Adrenal gland (tissue), 12 donors: ENCODE measurements around the gene ZBTB7C. TPM values are rescaled to one million over a fixed set of nuclear protein-coding genes. Genes with fewer than 3 reads are reported as not detected.

Source experiments
- DNase-seq, 7 donors: peaks; one replicate each; pipeline ENCODE4 v3.0.0-alpha.2; 2019 to 2020
- H3K27ac ChIP-seq, 5 donors: fragments of 200-600 bp; sonication (generic) in 4 of 5; 1 replicate in 3 of 5; 2 replicates in 2 of 5; pipeline versions ENCODE4 v1.5.1 to v1.8.0; 2016 to 2020; ENCODE audit warnings: mild to moderate bottlenecking in 1 of 5
- H3K27me3 ChIP-seq: fragments of 200-600 bp; 2 replicates; pipeline ENCODE4 v1.8.0; 2021
- H3K36me3 ChIP-seq, 2 donors: fragments of 200-600 bp; replicated peaks in 1 of 2; 1 replicate in 1 of 2; 2 replicates in 1 of 2; pipeline versions ENCODE4 v1.5.1 to v1.8.0; 2018 to 2022
- H3K4me1 ChIP-seq, 2 donors: fragments of 200-600 bp; replicated peaks in 1 of 2; 1 replicate in 1 of 2; 2 replicates in 1 of 2; pipeline versions ENCODE4 v1.5.1 to v1.8.0; 2018 to 2021
- H3K4me3 ChIP-seq, 4 donors: fragments of 200-600 bp; sonication (generic) in 3 of 4; one replicate each; pipeline ENCODE4 v1.5.1; 2016 to 2018
- H3K9me3 ChIP-seq, 3 donors: fragments of 200-600 bp; sonication (generic) in 1 of 3; replicated peaks in 1 of 3; 1 replicate in 2 of 3; 2 replicates in 1 of 3; pipeline versions ENCODE4 v1.5.1 to v1.8.0; 2016 to 2021
- POLR2A ChIP-seq, 2 donors: fragments of 450-650 bp; IDR thresholded peaks; one replicate each; pipeline ENCODE4 v1.6.1; 2017; ENCODE audit warnings: antibody characterized with exemption in 2 of 2, mild to moderate bottlenecking in 2 of 2, moderate library complexity in 1 of 2
- WGBS, 4 donors: extraction: QIAGEN DNeasy Blood & Tissue Kit in 2 of 4; methylation state at CpG; one replicate each; pipeline versions ENCODE4 v1.1.5 to v1.1.7; 2013 to 2017; 5-methylcytosine and 5-hydroxymethylcytosine counted together
- intact Hi-C, 2 donors: fragments of 100-400 bp; cut with DNase I; formaldehyde crosslinking; loops; one replicate each; pipeline versions ENCODE4 v1.14.1 to v1.15.0; 2022 to 2023
- polyA plus RNA-seq, 3 donors: library from polyadenylated mRNA; stranded (reverse); fragments of 200-250 nt in 2 of 3; fragments of 350-450 nt in 1 of 3; fragmentation: Illumina TruSeq in 1 of 3; extraction: RNeasy Lipid Tissue Mini Kit (QIAGEN cat#74804) in 1 of 3; gene quantifications; one replicate each; pipeline ENCODE4 v1.2.3, GENCODE V29; 2013 to 2014
- total RNA-seq, 9 donors: library from RNA; depleted of rRNA in 4 of 9; stranded (reverse); fragments of >200 nt in 4 of 9; fragments of 120-200 nt in 1 of 9; fragmentation: NEBNext Ultra II Directional in 1 of 9; extraction: Animal tissue kit (Norgen Biotek cat#: 25700) in 1 of 9; gene quantifications; one replicate each; pipeline versions ENCODE4 v1.1.0 to v1.2.4, GENCODE V29; 2013 to 2023
- TF ChIP-seq, protein P1 (sequence below), 6 experiments: fragments of 450-650 bp in 4 of 6; fragments of 200-600 bp in 2 of 6; sonication (generic) in 1 of 6; IDR thresholded peaks; 1 replicate in 5 of 6; 2 replicates in 1 of 6; pipeline versions ENCODE4 v1.5.1 to v1.8.0; 2016 to 2021; ENCODE audit warnings: antibody characterized with exemption in 6 of 6, mild to moderate bottlenecking in 2 of 6, moderate library complexity in 1 of 6
- donor health status: healthy with polysubstance abuse.
- donor health status: Bipolar disorder and iron deficiency.
- donor health status: DM: yes; HTN: yes; CAD: no.
- donor health status: DM: no; HTN: no; CAD: no.
- donor health status: DM: no; HTN: no; CAD: no.
- donor health status: DM: yes; HTN: yes; CAD: no.

ZBTB7C gene
- total and polyA plus RNA-seq, 12 donors = 5.2 to 42.8 (median 26.8) TPM

DNA sequence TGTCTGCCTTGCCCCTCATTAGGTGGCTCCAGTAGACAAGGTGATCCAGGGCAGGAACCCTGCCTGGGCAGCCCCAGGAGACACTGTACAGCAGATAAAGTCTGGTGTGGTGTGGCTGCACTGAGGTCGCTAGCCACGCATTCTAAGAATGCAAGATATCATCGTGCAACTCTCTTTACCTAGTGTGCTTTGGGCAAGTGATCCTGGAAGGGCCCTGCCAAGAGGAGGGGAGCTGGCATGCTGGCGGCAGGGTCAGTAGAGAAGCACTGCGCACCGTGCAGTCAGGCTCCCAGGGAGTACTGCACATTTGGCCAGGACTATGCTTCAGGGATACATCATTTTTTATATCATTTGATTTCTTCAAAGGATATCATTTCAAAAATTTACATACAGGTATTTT, 283.5 kb downstream of the ZBTB7C start:
- no peak for TF ChIP-seq POLR2A (IDR thresholded peaks at IDR 0.05)
- TF ChIP-seq, protein P1, sequence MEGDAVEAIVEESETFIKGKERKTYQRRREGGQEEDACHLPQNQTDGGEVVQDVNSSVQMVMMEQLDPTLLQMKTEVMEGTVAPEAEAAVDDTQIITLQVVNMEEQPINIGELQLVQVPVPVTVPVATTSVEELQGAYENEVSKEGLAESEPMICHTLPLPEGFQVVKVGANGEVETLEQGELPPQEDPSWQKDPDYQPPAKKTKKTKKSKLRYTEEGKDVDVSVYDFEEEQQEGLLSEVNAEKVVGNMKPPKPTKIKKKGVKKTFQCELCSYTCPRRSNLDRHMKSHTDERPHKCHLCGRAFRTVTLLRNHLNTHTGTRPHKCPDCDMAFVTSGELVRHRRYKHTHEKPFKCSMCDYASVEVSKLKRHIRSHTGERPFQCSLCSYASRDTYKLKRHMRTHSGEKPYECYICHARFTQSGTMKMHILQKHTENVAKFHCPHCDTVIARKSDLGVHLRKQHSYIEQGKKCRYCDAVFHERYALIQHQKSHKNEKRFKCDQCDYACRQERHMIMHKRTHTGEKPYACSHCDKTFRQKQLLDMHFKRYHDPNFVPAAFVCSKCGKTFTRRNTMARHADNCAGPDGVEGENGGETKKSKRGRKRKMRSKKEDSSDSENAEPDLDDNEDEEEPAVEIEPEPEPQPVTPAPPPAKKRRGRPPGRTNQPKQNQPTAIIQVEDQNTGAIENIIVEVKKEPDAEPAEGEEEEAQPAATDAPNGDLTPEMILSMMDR (IDR thresholded peaks at IDR 0.05) = no peak
- no peaks in the 10 kb centered on the region for H3K36me3 ChIP-seq
- H3K4me3 ChIP-seq = no peak overlapping the region
- WGBS, 4 donors = 71 to 94% (median 82%) methylated on average over 6 of the region's 6 CpGs
- H3K4me1 ChIP-seq = peaks cover 10 to 30% of the 10 kb centered on the region in 2 donors
- H3K27me3 ChIP-seq = no peaks in the 10 kb centered on the region
- H3K9me3 ChIP-seq = no peaks in the 10 kb centered on the region
- intact Hi-C loops = loop anchor here in 1 of 2 donors (10.0 kb wide), 1 partner anchor 91 kb away; no protein-coding TSS in a partner anchor
- DNase-seq = no peak
- H3K27ac ChIP-seq = no peak overlapping the region

DNA sequence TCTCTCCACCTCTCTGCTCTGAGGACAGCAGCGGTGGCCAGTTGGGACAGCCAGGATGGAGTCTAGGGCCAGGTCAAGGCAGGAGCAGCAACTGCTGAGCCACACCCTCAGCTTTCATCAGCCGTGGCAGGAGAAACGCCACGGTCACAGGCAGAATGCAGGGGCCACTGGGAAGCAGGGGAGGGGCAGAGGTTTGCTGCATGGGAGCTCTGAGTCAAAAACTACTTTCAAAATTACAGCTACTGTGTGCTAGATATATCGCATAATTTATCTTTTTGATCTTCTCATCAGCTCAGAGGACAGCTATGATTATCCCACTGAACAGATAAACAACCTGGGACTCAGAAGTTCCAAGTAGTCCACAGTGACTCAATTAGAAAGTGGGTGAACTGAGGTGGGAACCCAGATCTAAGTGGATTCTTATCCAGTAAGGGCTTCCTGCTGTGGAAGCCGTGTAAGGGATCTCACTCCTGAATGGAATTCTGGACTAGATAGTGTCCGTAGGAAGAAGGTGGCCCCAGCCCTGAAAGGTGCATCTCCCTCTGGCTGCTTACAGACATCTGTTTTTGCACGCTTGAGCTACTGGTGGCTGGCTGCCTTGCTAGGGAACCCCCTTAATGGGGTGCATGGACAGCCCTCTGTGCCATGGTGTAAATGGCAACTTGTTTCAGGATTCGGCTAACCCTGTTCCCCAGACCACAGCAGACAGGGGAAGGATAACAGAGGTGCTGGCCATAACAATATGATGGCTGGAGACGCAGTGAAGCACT, 284.1 kb downstream of the ZBTB7C start:
- Histone ChIP-seq H3K27me3 (no peaks in the 10 kb centered on the region), H3K4me3 (no peak overlapping the region), H3K9me3 (no peaks in the 10 kb centered on the region), H3K4me1 (peaks cover 10 to 27% of the 10 kb centered on the region in 2 donors), H3K27ac (peak overlapping the region in 1 of 5 donors; percentile 7), H3K36me3 (no peaks in the 10 kb centered on the region)
- TF ChIP-seq, protein P1 (IDR thresholded peaks at IDR 0.05) = no peak
- no peak for TF ChIP-seq POLR2A (IDR thresholded peaks at IDR 0.05)
- DNase-seq = peak in 4 of 7 donors; percentile 54 to 62 (median 58)
- WGBS, 4 donors = 47 to 60% (median 51%) methylated on average over 10 of the region's 10 CpGs
- intact Hi-C loops = loop anchor here in 1 of 2 donors (10.0 kb wide), 1 partner anchor 90 kb away; no protein-coding TSS in a partner anchor

DNA sequence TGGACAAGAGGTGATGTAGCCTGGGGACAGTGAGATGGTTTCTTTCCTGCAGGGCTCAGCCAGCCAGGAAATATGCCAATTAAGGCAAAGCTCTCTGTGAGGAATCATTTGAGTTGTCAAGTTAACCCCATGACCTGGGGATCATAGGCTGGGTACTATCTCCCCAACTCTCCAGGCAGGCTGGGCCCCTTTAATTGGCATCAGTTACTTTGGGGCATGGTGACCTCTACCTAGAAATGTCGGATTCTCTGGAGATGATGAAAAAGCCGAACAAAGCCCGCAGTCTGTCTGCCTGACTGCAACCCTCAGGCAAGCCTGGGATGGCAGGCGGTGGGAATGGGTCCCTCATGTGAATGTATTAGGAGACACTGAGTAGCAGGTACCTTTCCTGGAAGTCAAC, 285.2 kb downstream of the ZBTB7C start:
- no peak overlapping the region for H3K27ac ChIP-seq
- intact Hi-C loops = loop anchor here in 1 of 2 donors (10.0 kb wide), 1 partner anchor 89 kb away; no protein-coding TSS in a partner anchor
- TF ChIP-seq, protein P1 (IDR thresholded peaks at IDR 0.05) = no peak
- no peak for TF ChIP-seq POLR2A (IDR thresholded peaks at IDR 0.05)
- H3K4me1 ChIP-seq = peaks cover 0 to 16% of the 10 kb centered on the region in 2 donors
- WGBS, 4 donors = 53 to 77% (median 72%) methylated on average over 4 of the region's 4 CpGs
- no peak overlapping the region for H3K4me3 ChIP-seq
- no peaks in the 10 kb centered on the region for H3K36me3 ChIP-seq
- H3K27me3 ChIP-seq = no peaks in the 10 kb centered on the region
- H3K9me3 ChIP-seq = no peaks in the 10 kb centered on the region
- DNase-seq = no peak

DNA sequence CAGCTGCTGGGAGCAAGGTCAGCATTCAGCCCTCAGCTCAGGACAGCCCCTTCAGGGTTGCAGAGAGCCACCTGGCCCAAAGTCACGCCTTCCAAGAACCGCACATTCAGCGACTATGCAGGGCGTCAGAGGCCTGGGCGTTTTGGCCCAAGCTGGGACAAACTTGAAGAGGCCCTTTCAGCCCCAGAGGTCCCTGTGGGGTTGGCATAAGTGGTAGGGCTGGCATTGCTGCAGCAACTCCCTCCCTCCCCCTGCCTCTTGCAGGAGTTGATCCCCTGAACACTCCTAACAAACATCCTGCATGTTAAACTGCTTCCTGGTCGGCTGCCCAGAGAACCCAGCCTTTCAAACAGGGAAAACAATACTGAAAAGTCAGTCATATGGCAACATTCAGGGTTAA, 285.9 kb downstream of the ZBTB7C start:
- Histone ChIP-seq H3K36me3 (no peaks in the 10 kb centered on the region), H3K4me1 (peaks cover 0 to 15% of the 10 kb centered on the region in 2 donors), H3K4me3 (no peak overlapping the region), H3K27ac (no peak overlapping the region), H3K27me3 (no peaks in the 10 kb centered on the region), H3K9me3 (no peaks in the 10 kb centered on the region)
- TF ChIP-seq POLR2A (IDR thresholded peaks at IDR 0.05) = no peak
- TF ChIP-seq, protein P1 (IDR thresholded peaks at IDR 0.05) = no peak
- 60 to 80% (median 67%) methylated on average over 1 to 6 of the region's 6 CpGs for WGBS, 4 donors
- intact Hi-C loops = loop anchor here in 1 of 2 donors (10.0 kb wide), 1 partner anchor 89 kb away; no protein-coding TSS in a partner anchor
- no peak for DNase-seq
